Stimulated activated CD8-positive, alpha-beta memory T cell treated with anti-CD3 and anti-CD28 coated beads, Interleukin-4, amount 100 ng/mL, for 48 hours (primary cell): ENCODE data around the gene SDK2.

Source experiments
- DNase-seq: peaks from one replicate; pipeline ENCODE4 v3.0.0-alpha.2; 2020

Gene SDK2

GRCh38 chr17:73288534-73289302 lies 355.5 kb downstream of the SDK2 start:
- DNase-seq = no peak

- no peak for DNase-seq
Observed at GRCh38 chr17:73286863-73287296, 357.4 kb downstream of the SDK2 start.

GRCh38 chr17:73285916-73286862 lies 358.1 kb downstream of the SDK2 start:
- DNase-seq = no peak

- no peak for DNase-seq
Observed at GRCh38 chr17:73285603-73285908, 358.7 kb downstream of the SDK2 start.

- no peak for DNase-seq
Observed at GRCh38 chr17:73284906-73285602, 359.2 kb downstream of the SDK2 start.
